GM12801 (cell line): ENCODE results near the gene OTUD6A.

Source experiments
- TF ChIP-seq, protein P1 (sequence below): IDR thresholded peaks from one replicate; pipeline ENCODE4 v1.5.1; 2011; ENCODE audit warnings: control low read depth; ENCODE audit not compliant: insufficient read length; ENCODE audit errors: extremely low read depth

The OTUD6A gene

GRCh38 chrX:70026851-70027200 is 35.4 kb upstream of the OTUD6A start:
- TF ChIP-seq, protein P1, sequence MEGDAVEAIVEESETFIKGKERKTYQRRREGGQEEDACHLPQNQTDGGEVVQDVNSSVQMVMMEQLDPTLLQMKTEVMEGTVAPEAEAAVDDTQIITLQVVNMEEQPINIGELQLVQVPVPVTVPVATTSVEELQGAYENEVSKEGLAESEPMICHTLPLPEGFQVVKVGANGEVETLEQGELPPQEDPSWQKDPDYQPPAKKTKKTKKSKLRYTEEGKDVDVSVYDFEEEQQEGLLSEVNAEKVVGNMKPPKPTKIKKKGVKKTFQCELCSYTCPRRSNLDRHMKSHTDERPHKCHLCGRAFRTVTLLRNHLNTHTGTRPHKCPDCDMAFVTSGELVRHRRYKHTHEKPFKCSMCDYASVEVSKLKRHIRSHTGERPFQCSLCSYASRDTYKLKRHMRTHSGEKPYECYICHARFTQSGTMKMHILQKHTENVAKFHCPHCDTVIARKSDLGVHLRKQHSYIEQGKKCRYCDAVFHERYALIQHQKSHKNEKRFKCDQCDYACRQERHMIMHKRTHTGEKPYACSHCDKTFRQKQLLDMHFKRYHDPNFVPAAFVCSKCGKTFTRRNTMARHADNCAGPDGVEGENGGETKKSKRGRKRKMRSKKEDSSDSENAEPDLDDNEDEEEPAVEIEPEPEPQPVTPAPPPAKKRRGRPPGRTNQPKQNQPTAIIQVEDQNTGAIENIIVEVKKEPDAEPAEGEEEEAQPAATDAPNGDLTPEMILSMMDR: no peak

DNA sequence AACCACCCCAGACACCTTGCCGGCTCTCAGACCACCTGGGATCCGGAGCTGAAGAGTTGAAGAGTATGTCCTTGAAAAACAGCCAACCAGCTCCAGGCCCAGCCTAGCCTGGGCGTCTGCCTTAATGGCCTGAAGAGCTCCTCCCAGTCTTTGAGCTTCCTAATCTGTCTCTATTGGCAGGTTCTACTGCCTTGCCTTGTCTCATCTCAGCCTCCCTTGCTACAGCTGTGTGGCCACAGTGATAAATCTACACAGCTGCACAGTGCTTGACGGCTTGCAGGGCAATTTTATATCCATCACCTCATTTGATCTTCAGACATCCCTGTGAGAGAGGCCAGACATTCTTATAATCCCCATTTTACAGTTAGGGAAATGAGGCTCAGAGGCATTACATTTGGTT is 32.4 kb upstream of the OTUD6A start:
- TF ChIP-seq, protein P1: no peak

DNA sequence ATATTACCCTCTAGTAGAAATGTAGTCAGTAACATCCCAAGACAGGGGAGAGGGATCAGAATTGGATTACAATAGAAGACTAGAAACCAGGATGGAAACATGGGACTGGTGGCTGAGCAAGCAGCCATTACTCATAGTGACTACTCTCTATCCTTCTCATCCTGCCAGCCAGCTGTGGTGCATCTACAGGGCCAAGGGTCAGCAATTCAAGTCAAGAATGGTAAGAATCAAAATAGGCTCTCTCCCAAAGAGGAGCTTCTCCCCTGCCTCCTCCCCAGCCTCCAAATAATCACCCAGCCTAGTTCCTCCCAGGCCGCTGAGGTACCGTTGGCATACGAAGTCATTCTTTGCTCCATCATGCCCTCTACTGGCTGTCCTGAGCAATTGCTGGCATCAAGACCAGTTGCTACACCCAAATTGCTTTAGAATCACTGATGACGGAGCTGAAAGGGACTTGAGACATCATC is 31.9 kb upstream of the OTUD6A start:
- TF ChIP-seq, protein P1: no peak

DNA sequence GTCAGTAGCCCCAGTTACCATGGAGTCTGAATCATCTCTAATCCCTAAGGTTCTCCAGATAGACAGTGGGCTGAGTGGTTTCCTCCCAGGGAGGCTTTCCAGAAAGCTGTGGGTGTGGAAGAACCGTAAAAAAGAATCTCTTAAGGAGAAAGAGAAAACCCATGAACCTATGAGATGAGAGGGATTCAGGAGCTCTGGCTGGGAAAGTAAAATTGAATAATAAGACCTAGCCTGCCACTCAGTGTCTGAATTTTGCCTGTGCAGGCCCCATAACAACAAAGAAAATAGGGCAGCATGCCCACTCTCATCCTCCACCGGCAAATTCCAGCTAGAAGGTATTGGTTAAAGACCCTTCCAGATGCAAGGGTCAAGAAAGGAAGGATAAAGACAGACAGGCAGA is 29.5 kb upstream of the OTUD6A start:
- TF ChIP-seq, protein P1: no peak

- TF ChIP-seq, protein P1: no peak
Observed at GRCh38 chrX:70033348-70034051, 28.8 kb upstream of the OTUD6A start.

DNA sequence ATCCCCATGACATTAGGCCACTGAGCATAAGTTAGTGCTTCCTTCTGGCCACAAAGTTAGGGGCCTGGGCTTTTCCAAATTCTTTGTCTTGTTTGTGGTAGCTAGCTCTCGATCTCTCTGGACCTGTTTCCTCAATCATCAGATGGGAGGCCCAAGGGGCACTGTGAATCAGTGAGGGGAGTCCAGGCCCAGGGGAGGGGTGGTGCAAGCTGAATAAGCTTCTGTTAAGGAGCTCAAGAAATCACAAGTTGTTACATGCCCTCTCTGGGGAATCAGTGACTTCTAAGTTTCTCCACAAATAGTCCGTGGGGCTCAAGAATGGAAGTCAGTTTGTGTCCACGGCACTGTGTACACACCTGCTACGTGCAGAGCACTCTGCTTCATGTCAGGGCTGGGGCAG is 27.6 kb upstream of the OTUD6A start:
- TF ChIP-seq, protein P1: no peak

DNA sequence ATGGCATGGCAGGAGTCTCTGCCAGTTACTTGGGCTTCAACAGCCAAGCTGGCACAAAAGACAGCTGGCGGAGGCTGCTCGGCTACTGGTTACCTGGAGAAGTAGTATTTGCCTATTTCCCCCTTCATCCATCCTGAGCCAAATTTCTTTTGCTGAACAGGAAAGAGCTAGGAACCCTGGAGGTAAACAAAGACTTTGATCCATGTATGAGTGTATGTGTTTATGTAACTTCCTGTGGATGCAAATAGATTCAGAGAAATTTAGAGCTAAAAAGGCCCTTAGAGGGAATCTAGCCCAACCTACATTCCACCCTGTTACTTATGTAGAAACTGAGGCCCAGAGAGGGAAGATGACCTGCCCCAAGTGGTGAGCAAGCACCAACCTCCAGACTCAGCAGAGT is 23.7 kb upstream of the OTUD6A start:
- TF ChIP-seq, protein P1: no peak
